ENCODE results near the gene ASB16. TPM values are rescaled to one million over a fixed set of nuclear protein-coding genes. Genes with fewer than 3 reads are reported as not detected.

The ASB16 gene
- total and polyA plus RNA-seq, 10 of the 15 experiments (the other 5 are each of a cell fraction or from before 2014, with no cell fraction given), result 0.07 to 1.1 (median 0.44) TPM; not detected in 5

- 100% methylated on average over 5 of the region's 6 CpGs for WGBS (ENCODE audit: insufficient coverage, insufficient replicate concordance, low lambda C conversion rate, missing lambda C conversion rate)
- no peak for FAIRE-seq
- no peak for ATAC-seq
- Histone ChIP-seq H3K9ac (ENCODE audit: control insufficient read depth, insufficient read depth, low read length) (no peak overlapping the region), H3K4me3 (no peak overlapping the region), H3K4me2 (ENCODE audit: control insufficient read depth, insufficient read depth) (no peak overlapping the region), H3K4me1 (ENCODE audit: control insufficient read depth, insufficient read depth, low read length) (peaks cover 22% of the 10 kb centered on the region), H4K20me1 (ENCODE audit: control insufficient read depth, insufficient read depth) (peaks cover 2% of the 10 kb centered on the region; the same call in 1 of the 2 replicates), H3K79me2 (ENCODE audit: control insufficient read depth, insufficient read depth, low read length) (peaks cover 3% of the 10 kb centered on the region), H3K27me3 (replicated peaks in 1 of 2; ENCODE audit: control insufficient read depth in 2 of 2, insufficient read depth in 2 of 2, low read length in 1 of 2) (no peaks in the 10 kb centered on the region), H3K27ac (ENCODE audit: control insufficient read depth, insufficient read depth) (no peak overlapping the region), H2AFZ (ENCODE audit: control insufficient read depth, low read depth, low read length) (no peak overlapping the region), H3K9me3 (replicated peaks; ENCODE audit: control insufficient read depth, insufficient read depth, low read length) (no peaks in the 10 kb centered on the region), H3K36me3 (ENCODE audit: control insufficient read depth in 2 of 2, insufficient read depth in 2 of 2, low read length in 1 of 2) (peaks cover 25 to 31% of the 10 kb centered on the region in 2 experiments; a peak in 3 of 4 replicates)
- intact Hi-C loops (cut with micrococcal nuclease; ENCODE audit: unreplicated experiment) (no loop called here), in situ Hi-C loops (cut with MboI) (loop anchor here (25.0 kb wide), 1 partner anchor 306 kb away; the partner anchor contains the start of gene GPATCH8)
- RAD21 ChIA-PET (ENCODE audit: unreplicated experiment), result no interaction called here
- no TSS peak for BruUV-seq (replicated peaks)
- TF ChIP-seq EGR1 (IDR thresholded peaks at IDR 0.05; ENCODE audit: borderline replicate concordance in 1 of 2, low read depth in 2 of 2, low read length in 2 of 2), result no peak
- no peak for TF ChIP-seq PML (IDR thresholded peaks at IDR 0.05; ENCODE audit: low read length)
- no peak for TF ChIP-seq JUND (IDR thresholded peaks at IDR 0.05; ENCODE audit: low read depth, low read length)
- no peak for TF ChIP-seq RUNX3 (IDR thresholded peaks at IDR 0.05; ENCODE audit: low read length)
- POLR2A ChIA-PET, result interaction anchor here (0.5 to 0.8 kb wide), 3 partner anchors 12 to 155 kb away, joined by 3 to 5 read pairs (median 3); no protein-coding TSS in a partner anchor
- SMC1A ChIA-PET (ENCODE audit: uncharacterized antibody, unreplicated experiment), result interaction anchor here (0.9 kb wide), 1 partner anchor 154 kb away, joined by 3 read pairs; no protein-coding TSS in a partner anchor
- CTCF ChIA-PET, result interaction anchor here (0.6 to 7.0 kb wide), 5 partner anchors 10 to 141 kb away, joined by 3 to 135 read pairs (median 3); partner anchors contain the start of gene GRN
- DNase-seq (ENCODE audit: low read depth, low spot score), result no peak
Observed at GRCh38 chr17:44206825-44207155, 36.3 kb downstream of the ASB16 start.

GRCh38 chr17:44207319-44207718 lies 36.8 kb downstream of the ASB16 start:
- Histone ChIP-seq H3K4me1 (ENCODE audit: control insufficient read depth, insufficient read depth, low read length) (peaks cover 22% of the 10 kb centered on the region), H3K36me3 (ENCODE audit: control insufficient read depth in 2 of 2, insufficient read depth in 2 of 2, low read length in 1 of 2) (peaks cover 25 to 33% of the 10 kb centered on the region in 2 experiments; a peak in 3 of 4 replicates), H3K79me2 (ENCODE audit: control insufficient read depth, insufficient read depth, low read length) (peaks cover 3% of the 10 kb centered on the region), H3K4me2 (ENCODE audit: control insufficient read depth, insufficient read depth) (no peak overlapping the region), H3K9me3 (replicated peaks; ENCODE audit: control insufficient read depth, insufficient read depth, low read length) (no peaks in the 10 kb centered on the region), H3K9ac (ENCODE audit: control insufficient read depth, insufficient read depth, low read length) (no peak overlapping the region), H4K20me1 (ENCODE audit: control insufficient read depth, insufficient read depth) (peaks cover 2% of the 10 kb centered on the region; the same call in 1 of the 2 replicates), H3K27ac (ENCODE audit: control insufficient read depth, insufficient read depth) (no peak overlapping the region), H3K27me3 (replicated peaks in 1 of 2; ENCODE audit: control insufficient read depth in 2 of 2, insufficient read depth in 2 of 2, low read length in 1 of 2) (no peaks in the 10 kb centered on the region), H3K4me3 (no peak overlapping the region), H2AFZ (ENCODE audit: control insufficient read depth, low read depth, low read length) (no peak overlapping the region)
- in situ Hi-C loops (cut with MboI) (loop anchor here (25.0 kb wide), 1 partner anchor 305 kb away; the partner anchor contains the start of gene GPATCH8), intact Hi-C loops (cut with micrococcal nuclease; ENCODE audit: unreplicated experiment) (no loop called here)
- DNase-seq (ENCODE audit: low read depth, low spot score) (no peak), FAIRE-seq (no peak), ATAC-seq (no peak)
- ChIA-PET SMC1A (ENCODE audit: uncharacterized antibody, unreplicated experiment) (no interaction called here), RAD21 (ENCODE audit: unreplicated experiment) (interaction anchor here (0.6 kb wide), 1 partner anchor 110 kb away, joined by 3 read pairs; no protein-coding TSS in a partner anchor), CTCF (interaction anchor here (1.2 to 7.0 kb wide), 3 partner anchors 10 to 140 kb away, joined by 3 to 135 read pairs (median 4); partner anchors contain the start of gene GRN), POLR2A (no interaction called here)
- 93% methylated on average over 17 of the region's 17 CpGs for WGBS (ENCODE audit: insufficient coverage, insufficient replicate concordance, low lambda C conversion rate, missing lambda C conversion rate)
- TF ChIP-seq LARP7 (IDR thresholded peaks at IDR 0.05), result no peak
- TF ChIP-seq CHD4 (IDR thresholded peaks at IDR 0.05), result no peak
- no peak for TF ChIP-seq E2F4 (IDR thresholded peaks at IDR 0.05; ENCODE audit: low read depth, low read length)
- TF ChIP-seq BRCA1 (IDR thresholded peaks at IDR 0.05; ENCODE audit: low read depth, low read length), result no peak
- TF ChIP-seq KAT2A (conservative IDR thresholded peaks at IDR 0.05; ENCODE audit: control insufficient read depth, low read depth, low read length), result no peak
- no peak for TF ChIP-seq IKZF2 (IDR thresholded peaks at IDR 0.05)
- TF ChIP-seq CTCF (IDR thresholded peaks at IDR 0.05 in 2 of 3, conservative IDR thresholded peaks at IDR 0.05 in 1 of 3; ENCODE audit: control insufficient read depth in 2 of 3, extremely low read depth in 1 of 3, insufficient read depth in 1 of 3, low read depth in 3 of 3, low read length in 3 of 3), result no peak
- BruUV-seq (replicated peaks), result no TSS peak
